GM12865 (cell line): ENCODE data around the gene HOXB3.

Source experiments
- DNase-seq: peaks from one replicate; pipeline ENCODE4 v3.0.0; 2010; ENCODE audit warnings: low read depth
- H3K4me3 ChIP-seq: 2 replicates; pipeline ENCODE4 v1.5.1; 2011; ENCODE audit warnings: mild to moderate bottlenecking, low read depth, low read length, control low read depth
- TF ChIP-seq, protein P1 (sequence below): IDR thresholded peaks from 2 replicates; pipeline ENCODE4 v1.5.1; 2011; ENCODE audit warnings: low read length, control low read depth, low read depth, inconsistent platforms; ENCODE audit not compliant: insufficient read depth; ENCODE audit errors: missing control alignments

HOXB3 gene

GRCh38 chr17:48505788-48506187 lies 84.3 kb downstream of the HOXB3 start:
- H3K4me3 ChIP-seq: no peak overlapping the region
- DNase-seq: peak; percentile 92
- TF ChIP-seq, protein P1, sequence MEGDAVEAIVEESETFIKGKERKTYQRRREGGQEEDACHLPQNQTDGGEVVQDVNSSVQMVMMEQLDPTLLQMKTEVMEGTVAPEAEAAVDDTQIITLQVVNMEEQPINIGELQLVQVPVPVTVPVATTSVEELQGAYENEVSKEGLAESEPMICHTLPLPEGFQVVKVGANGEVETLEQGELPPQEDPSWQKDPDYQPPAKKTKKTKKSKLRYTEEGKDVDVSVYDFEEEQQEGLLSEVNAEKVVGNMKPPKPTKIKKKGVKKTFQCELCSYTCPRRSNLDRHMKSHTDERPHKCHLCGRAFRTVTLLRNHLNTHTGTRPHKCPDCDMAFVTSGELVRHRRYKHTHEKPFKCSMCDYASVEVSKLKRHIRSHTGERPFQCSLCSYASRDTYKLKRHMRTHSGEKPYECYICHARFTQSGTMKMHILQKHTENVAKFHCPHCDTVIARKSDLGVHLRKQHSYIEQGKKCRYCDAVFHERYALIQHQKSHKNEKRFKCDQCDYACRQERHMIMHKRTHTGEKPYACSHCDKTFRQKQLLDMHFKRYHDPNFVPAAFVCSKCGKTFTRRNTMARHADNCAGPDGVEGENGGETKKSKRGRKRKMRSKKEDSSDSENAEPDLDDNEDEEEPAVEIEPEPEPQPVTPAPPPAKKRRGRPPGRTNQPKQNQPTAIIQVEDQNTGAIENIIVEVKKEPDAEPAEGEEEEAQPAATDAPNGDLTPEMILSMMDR: no peak

GRCh38 chr17:48504953-48505352 lies 85.1 kb downstream of the HOXB3 start:
- DNase-seq: no peak
- H3K4me3 ChIP-seq: no peak overlapping the region
- TF ChIP-seq, protein P1: no peak

DNA sequence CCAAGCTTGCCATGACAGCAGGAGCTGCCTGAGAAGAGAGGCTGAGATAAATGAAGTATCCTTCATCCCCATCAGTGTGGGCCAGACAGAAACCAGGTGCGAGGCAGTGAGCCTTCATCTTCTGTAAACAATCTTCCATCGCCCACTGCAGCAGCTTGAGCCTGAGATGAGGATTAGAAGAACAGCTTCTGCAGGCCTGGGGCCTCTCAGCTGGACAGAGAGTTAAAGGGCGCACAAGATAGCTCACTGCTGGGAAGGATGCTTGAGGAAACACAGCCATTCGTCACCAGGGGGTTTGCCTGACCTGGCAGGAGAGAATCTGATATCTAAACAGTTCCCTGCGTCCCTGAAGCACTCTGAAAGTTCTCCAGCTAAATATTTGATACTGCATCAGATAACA lies 86.3 kb downstream of the HOXB3 start:
- no peak for DNase-seq
- H3K4me3 ChIP-seq: no peak overlapping the region
- TF ChIP-seq, protein P1: no peak

- no peak overlapping the region for H3K4me3 ChIP-seq
- TF ChIP-seq, protein P1: no peak
- no peak for DNase-seq
Measured at GRCh38 chr17:48502901-48503300, 87.1 kb downstream of the HOXB3 start.

GRCh38 chr17:48502312-48502711 lies 87.7 kb downstream of the HOXB3 start:
- DNase-seq: no peak
- H3K4me3 ChIP-seq: no peak overlapping the region
- TF ChIP-seq, protein P1: no peak

DNA sequence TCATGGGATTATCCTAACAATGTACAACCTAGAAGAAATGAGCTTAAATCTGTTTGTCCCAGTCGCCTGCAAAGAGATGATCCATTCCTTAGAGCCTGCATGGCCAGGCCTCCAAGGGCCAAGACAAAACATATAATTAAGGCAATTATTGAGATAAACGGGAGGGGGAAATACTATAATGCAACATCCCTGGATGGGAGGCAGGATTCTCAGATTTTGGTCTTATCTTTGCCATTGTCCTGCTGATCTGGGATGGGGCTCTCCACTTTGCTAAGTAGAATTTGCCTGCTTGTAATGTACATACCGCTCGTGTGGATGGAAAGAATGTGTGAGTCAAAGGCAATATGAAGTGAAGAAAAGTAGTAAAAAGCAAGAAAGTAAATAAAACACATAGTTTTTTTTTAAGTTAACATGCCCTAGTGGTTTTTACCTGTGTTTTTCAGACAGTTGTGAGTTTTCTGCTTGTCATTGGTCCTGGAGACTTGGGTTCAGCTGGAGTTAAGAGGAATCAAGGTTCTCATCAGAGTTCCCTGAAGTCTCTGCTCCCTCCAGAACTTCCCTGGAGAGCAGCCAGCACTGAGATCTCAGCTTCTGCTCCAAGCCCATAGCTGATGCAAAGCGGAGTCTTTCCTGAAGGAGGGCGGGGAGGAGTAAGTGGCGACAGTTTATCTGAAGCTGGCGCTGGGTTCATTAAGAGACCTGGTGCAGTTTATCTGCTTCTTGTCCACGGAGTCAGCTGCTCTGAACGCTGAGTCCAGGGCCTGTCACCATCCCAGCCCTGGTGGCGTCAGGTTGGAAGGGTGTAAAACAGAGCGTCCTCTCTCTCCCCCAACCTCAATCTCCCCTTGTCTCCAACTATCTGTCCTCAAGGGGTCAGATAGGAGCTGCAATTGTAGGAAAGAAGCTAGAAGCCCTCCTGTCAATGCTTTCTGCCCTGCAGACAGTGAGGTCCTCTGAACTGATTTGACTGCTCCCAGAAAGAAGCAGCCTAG lies 89.3 kb downstream of the HOXB3 start:
- DNase-seq: peak; percentile 42

More for the DNA sequence above, 89.3 kb downstream of the HOXB3 start:
- no peak overlapping the region for H3K4me3 ChIP-seq
- TF ChIP-seq, protein P1: peak; percentile 22
